GM21619 (cell line): ENCODE data around the gene TSPAN19.

Source experiments
- ATAC-seq: cut with Tn5 transposase; IDR thresholded peaks from one replicate; pipeline ENCODE4 v1.9.1; 2021; ENCODE audit not compliant: unreplicated experiment

TSPAN19 gene

GRCh38 chr12:85002778-85003296 is 33.2 kb downstream of the TSPAN19 start:
- ATAC-seq = no peak

- ATAC-seq = no peak
These were observed 35.3 kb downstream of the TSPAN19 start for GRCh38 chr12:85000729-85001128.

GRCh38 chr12:84998341-84998740 is 37.7 kb downstream of the TSPAN19 start:
- ATAC-seq = no peak

- no peak for ATAC-seq
These were observed 39.3 kb downstream of the TSPAN19 start for GRCh38 chr12:84996759-84997158.

- ATAC-seq = no peak
These were observed 40.4 kb downstream of the TSPAN19 start for GRCh38 chr12:84995641-84996040.

GRCh38 chr12:84994426-84994825 is 41.7 kb downstream of the TSPAN19 start:
- ATAC-seq = no peak

- ATAC-seq = no peak
These were observed 49.5 kb downstream of the TSPAN19 start for GRCh38 chr12:84986586-84986985.

- no peak for ATAC-seq
These were observed 50.0 kb downstream of the TSPAN19 start for GRCh38 chr12:84986117-84986516.

GRCh38 chr12:84983289-84983688 is 52.8 kb downstream of the TSPAN19 start:
- no peak for ATAC-seq

- no peak for ATAC-seq
These were observed 53.2 kb downstream of the TSPAN19 start for GRCh38 chr12:84982888-84983287.

- no peak for ATAC-seq
These were observed 57.2 kb downstream of the TSPAN19 start for GRCh38 chr12:84978921-84979320.

- ATAC-seq = no peak
These were observed 59.9 kb downstream of the TSPAN19 start for GRCh38 chr12:84976133-84976532.

- ATAC-seq = no peak
These were observed 61.8 kb downstream of the TSPAN19 start for GRCh38 chr12:84974155-84974815.

GRCh38 chr12:84973026-84973425 is 63.1 kb downstream of the TSPAN19 start:
- ATAC-seq = no peak

- ATAC-seq = no peak
These were observed 66.9 kb downstream of the TSPAN19 start for GRCh38 chr12:84969226-84969625.
